Adrenal gland (tissue), 12 donors: ENCODE results near the gene SESN1. TPM values are rescaled to one million over a fixed set of nuclear protein-coding genes. Genes with fewer than 3 reads are reported as not detected.

Experiments
- DNase-seq, 7 donors: peaks; one replicate each; pipeline ENCODE4 v3.0.0-alpha.2; 2019 to 2020
- H3K27ac ChIP-seq, 5 donors: fragments of 200-600 bp; sonication (generic) in 4 of 5; 1 replicate in 3 of 5; 2 replicates in 2 of 5; pipeline versions ENCODE4 v1.5.1 to v1.8.0; 2016 to 2020; ENCODE audit warnings: mild to moderate bottlenecking in 1 of 5
- H3K27me3 ChIP-seq: fragments of 200-600 bp; 2 replicates; pipeline ENCODE4 v1.8.0; 2021
- H3K36me3 ChIP-seq, 2 donors: fragments of 200-600 bp; replicated peaks in 1 of 2; 1 replicate in 1 of 2; 2 replicates in 1 of 2; pipeline versions ENCODE4 v1.5.1 to v1.8.0; 2018 to 2022
- H3K4me1 ChIP-seq, 2 donors: fragments of 200-600 bp; replicated peaks in 1 of 2; 1 replicate in 1 of 2; 2 replicates in 1 of 2; pipeline versions ENCODE4 v1.5.1 to v1.8.0; 2018 to 2021
- H3K4me3 ChIP-seq, 4 donors: fragments of 200-600 bp; sonication (generic) in 3 of 4; one replicate each; pipeline ENCODE4 v1.5.1; 2016 to 2018
- H3K9me3 ChIP-seq, 3 donors: fragments of 200-600 bp; sonication (generic) in 1 of 3; replicated peaks in 1 of 3; 1 replicate in 2 of 3; 2 replicates in 1 of 3; pipeline versions ENCODE4 v1.5.1 to v1.8.0; 2016 to 2021
- CTCF ChIP-seq, 6 experiments: fragments of 450-650 bp in 4 of 6; fragments of 200-600 bp in 2 of 6; sonication (generic) in 1 of 6; IDR thresholded peaks; 1 replicate in 5 of 6; 2 replicates in 1 of 6; pipeline versions ENCODE4 v1.5.1 to v1.8.0; 2016 to 2021; ENCODE audit warnings: antibody characterized with exemption in 6 of 6, mild to moderate bottlenecking in 2 of 6, moderate library complexity in 1 of 6
- POLR2A ChIP-seq, 2 donors: fragments of 450-650 bp; IDR thresholded peaks; one replicate each; pipeline ENCODE4 v1.6.1; 2017; ENCODE audit warnings: antibody characterized with exemption in 2 of 2, mild to moderate bottlenecking in 2 of 2, moderate library complexity in 1 of 2
- WGBS, 4 donors: extraction: QIAGEN DNeasy Blood & Tissue Kit in 2 of 4; methylation state at CpG; one replicate each; pipeline versions ENCODE4 v1.1.5 to v1.1.7; 2013 to 2017; 5-methylcytosine and 5-hydroxymethylcytosine counted together
- intact Hi-C, 2 donors: fragments of 100-400 bp; cut with DNase I; formaldehyde crosslinking; loops; one replicate each; pipeline versions ENCODE4 v1.14.1 to v1.15.0; 2022 to 2023
- polyA plus RNA-seq, 3 donors: library from polyadenylated mRNA; stranded (reverse); fragments of 200-250 nt in 2 of 3; fragments of 350-450 nt in 1 of 3; fragmentation: Illumina TruSeq in 1 of 3; extraction: RNeasy Lipid Tissue Mini Kit (QIAGEN cat#74804) in 1 of 3; gene quantifications; one replicate each; pipeline ENCODE4 v1.2.3, GENCODE V29; 2013 to 2014
- total RNA-seq, 9 donors: library from RNA; depleted of rRNA in 4 of 9; stranded (reverse); fragments of >200 nt in 4 of 9; fragments of 120-200 nt in 1 of 9; fragmentation: NEBNext Ultra II Directional in 1 of 9; extraction: Animal tissue kit (Norgen Biotek cat#: 25700) in 1 of 9; gene quantifications; one replicate each; pipeline versions ENCODE4 v1.1.0 to v1.2.4, GENCODE V29; 2013 to 2023
- donor health status: healthy with polysubstance abuse.
- donor health status: Bipolar disorder and iron deficiency.
- donor health status: DM: yes; HTN: yes; CAD: no.
- donor health status: DM: no; HTN: no; CAD: no.
- donor health status: DM: no; HTN: no; CAD: no.
- donor health status: DM: yes; HTN: yes; CAD: no.

The SESN1 gene
- total and polyA plus RNA-seq, 12 donors, result 14.2 to 72.7 (median 42.5) TPM

DNA sequence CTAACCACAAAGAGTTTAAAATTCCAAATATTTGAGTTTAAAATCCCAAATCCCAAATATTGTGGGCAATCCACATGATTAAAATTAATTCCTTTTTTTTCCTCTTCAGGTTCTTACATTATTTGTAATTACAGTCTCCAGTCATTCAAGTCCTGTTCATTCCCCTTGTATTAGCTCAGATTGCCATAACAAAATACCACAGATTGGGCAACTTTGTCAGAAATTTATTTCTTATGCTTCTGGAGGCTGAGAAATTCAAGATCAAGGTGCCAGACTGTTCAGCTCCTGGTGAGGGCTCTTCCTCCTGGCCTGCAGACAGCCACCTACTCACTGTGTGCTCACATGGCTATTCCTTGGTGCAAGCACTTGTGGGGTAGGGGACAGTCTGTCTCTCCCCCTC is 141.0 kb downstream of the SESN1 start:
- H3K9me3 ChIP-seq, result no peaks in the 10 kb centered on the region
- peaks cover 0 to under 1% of the 10 kb centered on the region in 2 donors for H3K4me1 ChIP-seq
- H3K27me3 ChIP-seq, result no peaks in the 10 kb centered on the region
- intact Hi-C loops, result no loop called here
- no peak overlapping the region for H3K27ac ChIP-seq
- no peak for TF ChIP-seq POLR2A (IDR thresholded peaks at IDR 0.05)
- no peak for TF ChIP-seq CTCF (IDR thresholded peaks at IDR 0.05)
- H3K36me3 ChIP-seq, result no peaks in the 10 kb centered on the region
- H3K4me3 ChIP-seq, result no peak overlapping the region
- no peak for DNase-seq

GRCh38 chr6:108952776-108953486 is 141.7 kb downstream of the SESN1 start:
- WGBS, 4 donors, result 81 to 86% (median 84%) methylated on average over 18 to 27 of the region's 27 CpGs
- Histone ChIP-seq H3K36me3 (no peaks in the 10 kb centered on the region), H3K27ac (no peak overlapping the region), H3K4me3 (no peak overlapping the region), H3K4me1 (peaks cover 6 to 8% of the 10 kb centered on the region in 2 donors), H3K27me3 (no peaks in the 10 kb centered on the region), H3K9me3 (no peaks in the 10 kb centered on the region)
- DNase-seq, result no peak
- no peak for TF ChIP-seq CTCF (IDR thresholded peaks at IDR 0.05)
- TF ChIP-seq POLR2A (IDR thresholded peaks at IDR 0.05), result no peak
- intact Hi-C loops, result no loop called here

GRCh38 chr6:108951351-108951953 is 143.2 kb downstream of the SESN1 start:
- H3K9me3 ChIP-seq, result no peaks in the 10 kb centered on the region
- intact Hi-C loops, result no loop called here
- 74 to 82% (median 79%) methylated on average over 16 of the region's 16 CpGs for WGBS, 4 donors
- H3K4me1 ChIP-seq, result peaks cover 17 to 23% of the 10 kb centered on the region in 2 donors
- H3K36me3 ChIP-seq, result no peaks in the 10 kb centered on the region
- H3K27me3 ChIP-seq, result no peaks in the 10 kb centered on the region
- peak overlapping the region in 1 of 5 donors; percentile 10 for H3K27ac ChIP-seq
- no peak overlapping the region for H3K4me3 ChIP-seq
- TF ChIP-seq CTCF (IDR thresholded peaks at IDR 0.05) (no peak), POLR2A (IDR thresholded peaks at IDR 0.05) (no peak)
- DNase-seq, result peak in 1 of 7 donors; percentile 51

- peak overlapping the region in 2 of 5 donors; percentile 53 to 92 for H3K27ac ChIP-seq
- 59 to 69% (median 66%) methylated on average over 7 of the region's 7 CpGs for WGBS, 4 donors
- intact Hi-C loops, result no loop called here
- H3K4me1 ChIP-seq, result peaks cover 33 to 51% of the 10 kb centered on the region in 2 donors
- no peaks in the 10 kb centered on the region for H3K27me3 ChIP-seq
- H3K9me3 ChIP-seq, result no peaks in the 10 kb centered on the region
- no peaks in the 10 kb centered on the region for H3K36me3 ChIP-seq
- H3K4me3 ChIP-seq, result no peak overlapping the region
- peak in 1 of 7 donors; percentile 20 for DNase-seq
- TF ChIP-seq POLR2A (IDR thresholded peaks at IDR 0.05), result no peak
- no peak for TF ChIP-seq CTCF (IDR thresholded peaks at IDR 0.05)
These were observed 146.4 kb downstream of the SESN1 start for GRCh38 chr6:108948181-108948661.
